GM23338 (cell line): ENCODE measurements around the gene NEO1. TPM values are rescaled to one million over a fixed set of nuclear protein-coding genes. Genes with fewer than 3 reads are reported as not detected.

ENCODE experiments used
- ATAC-seq: fragments of 200-7000 bp; cut with Tn5 transposase; 3 replicates; pipeline ENCODE4 v1.9.1; 2020
- DNase-seq: peaks from one replicate; pipeline ENCODE4 v3.0.0-alpha.2; 2015; ENCODE audit warnings: low spot score
- H2AFZ ChIP-seq: fragments of 200-600 bp; sonication (generic); 2 replicates; pipeline ENCODE4 v1.8.0; 2016; ENCODE audit warnings: antibody characterized with exemption, mild to moderate bottlenecking, moderate library complexity
- H3F3A ChIP-seq: fragments of 200-600 bp; sonication (generic); replicated peaks from 2 replicates; pipeline ENCODE4 v1.8.0; 2017; ENCODE audit warnings: antibody characterized with exemption, mixed run types, low read depth
- H3K27ac ChIP-seq: fragments of 200-600 bp; sonication (generic); 2 replicates; pipeline ENCODE4 v1.6.1; 2016; ENCODE audit warnings: low read depth
- H3K27me3 ChIP-seq: fragments of 200-600 bp; sonication (generic); 2 replicates; pipeline ENCODE4 v1.8.0; 2016; ENCODE audit warnings: mild to moderate bottlenecking, mixed run types, moderate library complexity; ENCODE audit not compliant: insufficient read depth
- H3K36me3 ChIP-seq: fragments of 200-600 bp; sonication (generic); 2 replicates; pipeline ENCODE4 v1.8.0; 2016; ENCODE audit warnings: mild to moderate bottlenecking; ENCODE audit not compliant: insufficient read depth
- H3K4me1 ChIP-seq: fragments of 200-600 bp; sonication (generic); 2 replicates; pipeline ENCODE4 v1.8.0; 2016; ENCODE audit warnings: mild to moderate bottlenecking, moderate library complexity; ENCODE audit not compliant: insufficient read depth
- H3K4me2 ChIP-seq: fragments of 200-600 bp; sonication (generic); 2 replicates; pipeline ENCODE4 v1.7.1; 2017; ENCODE audit warnings: mixed run types
- H3K4me3 ChIP-seq: fragments of 200-600 bp; sonication (generic); 2 replicates; pipeline ENCODE4 v1.6.1; 2016; ENCODE audit warnings: mixed run types
- H3K79me2 ChIP-seq: fragments of 200-600 bp; sonication (generic); replicated peaks from 2 replicates; pipeline ENCODE4 v1.8.0; 2017; ENCODE audit warnings: mild to moderate bottlenecking; ENCODE audit not compliant: insufficient read depth
- H3K9me2 ChIP-seq: fragments of 200-600 bp; sonication (generic); 2 replicates; pipeline ENCODE4 v1.8.0; 2017; ENCODE audit not compliant: insufficient read depth
- H4K20me1 ChIP-seq: fragments of 200-600 bp; sonication (generic); replicated peaks from 2 replicates; pipeline ENCODE4 v1.8.0; 2017; ENCODE audit warnings: mild to moderate bottlenecking; ENCODE audit not compliant: insufficient read depth
- H3K27ac Mint-ChIP-seq: 2 replicates; pipeline ENCODE4 v1.8.0; 2020; ENCODE audit warnings: inconsistent platforms, mild to moderate bottlenecking, moderate library complexity, mixed read lengths
- H3K27me3 Mint-ChIP-seq: 3 replicates; pipeline ENCODE4 v1.8.0; 2022; ENCODE audit warnings: low read depth, mild to moderate bottlenecking, moderate library complexity, mixed read lengths, inconsistent platforms; ENCODE audit not compliant: insufficient read depth, poor library complexity
- H3K36me3 Mint-ChIP-seq: 3 replicates; pipeline ENCODE4 v1.8.0; 2021; ENCODE audit warnings: low read depth, mild to moderate bottlenecking, inconsistent platforms, moderate library complexity, mixed read lengths
- H3K4me1 Mint-ChIP-seq: 3 replicates; pipeline ENCODE4 v1.8.0; 2020; ENCODE audit warnings: mild to moderate bottlenecking, inconsistent platforms, mixed read lengths
- H3K4me3 Mint-ChIP-seq: 3 replicates; pipeline ENCODE4 v1.8.0; 2021; ENCODE audit warnings: moderate library complexity, mild to moderate bottlenecking, inconsistent platforms, mixed read lengths
- H3K9me3 Mint-ChIP-seq: 3 replicates; pipeline ENCODE4 v1.8.0; 2020; ENCODE audit warnings: moderate library complexity, mild to moderate bottlenecking, inconsistent platforms, mixed read lengths
- CREB1 ChIP-seq: fragments of 250-450 bp; sonication (Bioruptor Pico); IDR thresholded peaks from 2 replicates; pipeline ENCODE4 v1.5.0; 2020; ENCODE audit warnings: low read depth, mild to moderate bottlenecking, moderate library complexity
- EZH2 ChIP-seq: fragments of 200-600 bp; sonication (generic); IDR thresholded peaks from one replicate; pipeline ENCODE4 v1.8.0; 2017; ENCODE audit warnings: antibody characterized with exemption, mild to moderate bottlenecking, low read depth; ENCODE audit not compliant: unreplicated experiment
- EZH2phosphoT487 ChIP-seq: fragments of 200-600 bp; sonication (generic); IDR thresholded peaks from one replicate; pipeline ENCODE4 v1.8.1; 2018; ENCODE audit warnings: antibody characterized with exemption; ENCODE audit not compliant: unreplicated experiment
- JUNB ChIP-seq: IDR thresholded peaks from one replicate; pipeline ENCODE4 v1.6.1; 2016; ENCODE audit warnings: antibody characterized with exemption; ENCODE audit not compliant: unreplicated experiment
- NANOG ChIP-seq: IDR thresholded peaks from 2 replicates; pipeline ENCODE4 v1.6.1; 2016; ENCODE audit warnings: antibody characterized with exemption, borderline replicate concordance
- POLR2AphosphoS5 ChIP-seq: IDR thresholded peaks from 2 replicates; pipeline ENCODE4 v1.6.1; 2016; ENCODE audit warnings: antibody characterized with exemption, low read depth
- STAT1 ChIP-seq: IDR thresholded peaks from one replicate; pipeline ENCODE4 v1.6.1; 2016; ENCODE audit warnings: antibody characterized with exemption; ENCODE audit not compliant: unreplicated experiment
- ZNF114 ChIP-seq: fragments of 250-450 bp; sonication (Bioruptor Pico); IDR thresholded peaks from 2 replicates; pipeline ENCODE4 v1.5.0; 2020; ENCODE audit warnings: mild to moderate bottlenecking, moderate library complexity
- ZNF331 ChIP-seq: fragments of 250-450 bp; sonication (Bioruptor Pico); IDR thresholded peaks from 2 replicates; pipeline ENCODE4 v1.5.0; 2020; ENCODE audit warnings: low read depth, mild to moderate bottlenecking, moderate library complexity
- polyA plus RNA-seq: library from polyadenylated mRNA; unstranded; fragments of >200 nt; fragmentation: Nextera tagmentation; extraction: Ambion mirVana; gene quantifications from 2 replicates; pipeline ENCODE4 v1.2.1, GENCODE V29; 2016
- total RNA-seq: library from RNA; depleted of rRNA; stranded (reverse); fragments of >200 nt; shearing (Covaris generic); gene quantifications from 2 replicates; pipeline ENCODE4 v1.2.3, GENCODE V29; 2014
- TF ChIP-seq, protein P1 (sequence below): fragments of 250-450 bp; sonication (Bioruptor Pico); IDR thresholded peaks from 2 replicates; pipeline ENCODE4 v1.5.0; 2020; ENCODE audit warnings: mild to moderate bottlenecking, moderate library complexity
- TF ChIP-seq, protein P2 (sequence below), 2 experiments: fragments of 200-600 bp in 1 of 2; sonication (generic) in 1 of 2; conservative IDR thresholded peaks; 2 replicates each; pipeline versions ENCODE4 v1.5.1 to v1.6.1; 2016 to 2017; ENCODE audit warnings: antibody characterized with exemption in 2 of 2, low read depth in 2 of 2, mild to moderate bottlenecking in 2 of 2, moderate library complexity in 1 of 2
- TF ChIP-seq, protein P3 (sequence below): IDR thresholded peaks from 2 replicates; pipeline ENCODE4 v1.6.1; 2016; ENCODE audit warnings: antibody characterized with exemption
- TF ChIP-seq, protein P4 (sequence below): IDR thresholded peaks from one replicate; pipeline ENCODE4 v1.6.1; 2018; ENCODE audit warnings: antibody characterized with exemption; ENCODE audit not compliant: unreplicated experiment

Gene NEO1
- total and polyA plus RNA-seq, 2 experiments from 2014 or later: 8.4 to 45.8 TPM

DNA sequence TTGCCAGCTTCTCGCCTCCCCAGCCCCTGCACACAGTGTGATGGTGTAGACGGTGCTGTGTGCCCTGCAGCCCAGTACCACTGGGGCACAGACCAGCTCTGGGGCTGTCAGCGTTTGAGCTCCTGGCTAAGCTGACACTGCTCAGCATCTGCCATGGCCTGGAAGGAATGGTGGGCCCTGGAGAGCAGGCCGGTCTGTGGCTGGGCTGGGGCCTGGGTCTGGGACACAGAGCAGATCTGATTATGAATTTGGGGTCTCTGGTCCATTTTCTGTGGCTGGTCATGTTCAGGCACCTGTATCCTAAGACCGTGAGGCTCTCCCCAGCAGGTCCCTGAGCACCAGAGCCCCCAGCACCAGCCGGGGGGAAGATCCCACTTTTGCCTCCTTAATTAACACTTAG is 281.8 kb downstream of the NEO1 start:
- H3F3A ChIP-seq: no peaks in the 10 kb centered on the region
- no peak overlapping the region for H3K4me3 ChIP-seq
- H3K9me3 Mint-ChIP-seq: no peaks in the 10 kb centered on the region; the same call in 2 of the 3 replicates
- no peaks in the 10 kb centered on the region; the same call in 1 of the 2 replicates for H4K20me1 ChIP-seq
- no peaks in the 10 kb centered on the region for H3K9me2 ChIP-seq
- DNase-seq (no peak), ATAC-seq (no peak)
- H3K79me2 ChIP-seq: no peaks in the 10 kb centered on the region
- TF ChIP-seq NANOG (no peak), CREB1 (CRISPR knock-in tag) (no peak), EZH2 (no peak), JUNB (no peak), STAT1 (no peak), ZNF331 (CRISPR knock-in tag) (no peak), POLR2AphosphoS5 (no peak), EZH2phosphoT487 (no peak), ZNF114 (CRISPR knock-in tag) (no peak)
- TF ChIP-seq, protein P1, sequence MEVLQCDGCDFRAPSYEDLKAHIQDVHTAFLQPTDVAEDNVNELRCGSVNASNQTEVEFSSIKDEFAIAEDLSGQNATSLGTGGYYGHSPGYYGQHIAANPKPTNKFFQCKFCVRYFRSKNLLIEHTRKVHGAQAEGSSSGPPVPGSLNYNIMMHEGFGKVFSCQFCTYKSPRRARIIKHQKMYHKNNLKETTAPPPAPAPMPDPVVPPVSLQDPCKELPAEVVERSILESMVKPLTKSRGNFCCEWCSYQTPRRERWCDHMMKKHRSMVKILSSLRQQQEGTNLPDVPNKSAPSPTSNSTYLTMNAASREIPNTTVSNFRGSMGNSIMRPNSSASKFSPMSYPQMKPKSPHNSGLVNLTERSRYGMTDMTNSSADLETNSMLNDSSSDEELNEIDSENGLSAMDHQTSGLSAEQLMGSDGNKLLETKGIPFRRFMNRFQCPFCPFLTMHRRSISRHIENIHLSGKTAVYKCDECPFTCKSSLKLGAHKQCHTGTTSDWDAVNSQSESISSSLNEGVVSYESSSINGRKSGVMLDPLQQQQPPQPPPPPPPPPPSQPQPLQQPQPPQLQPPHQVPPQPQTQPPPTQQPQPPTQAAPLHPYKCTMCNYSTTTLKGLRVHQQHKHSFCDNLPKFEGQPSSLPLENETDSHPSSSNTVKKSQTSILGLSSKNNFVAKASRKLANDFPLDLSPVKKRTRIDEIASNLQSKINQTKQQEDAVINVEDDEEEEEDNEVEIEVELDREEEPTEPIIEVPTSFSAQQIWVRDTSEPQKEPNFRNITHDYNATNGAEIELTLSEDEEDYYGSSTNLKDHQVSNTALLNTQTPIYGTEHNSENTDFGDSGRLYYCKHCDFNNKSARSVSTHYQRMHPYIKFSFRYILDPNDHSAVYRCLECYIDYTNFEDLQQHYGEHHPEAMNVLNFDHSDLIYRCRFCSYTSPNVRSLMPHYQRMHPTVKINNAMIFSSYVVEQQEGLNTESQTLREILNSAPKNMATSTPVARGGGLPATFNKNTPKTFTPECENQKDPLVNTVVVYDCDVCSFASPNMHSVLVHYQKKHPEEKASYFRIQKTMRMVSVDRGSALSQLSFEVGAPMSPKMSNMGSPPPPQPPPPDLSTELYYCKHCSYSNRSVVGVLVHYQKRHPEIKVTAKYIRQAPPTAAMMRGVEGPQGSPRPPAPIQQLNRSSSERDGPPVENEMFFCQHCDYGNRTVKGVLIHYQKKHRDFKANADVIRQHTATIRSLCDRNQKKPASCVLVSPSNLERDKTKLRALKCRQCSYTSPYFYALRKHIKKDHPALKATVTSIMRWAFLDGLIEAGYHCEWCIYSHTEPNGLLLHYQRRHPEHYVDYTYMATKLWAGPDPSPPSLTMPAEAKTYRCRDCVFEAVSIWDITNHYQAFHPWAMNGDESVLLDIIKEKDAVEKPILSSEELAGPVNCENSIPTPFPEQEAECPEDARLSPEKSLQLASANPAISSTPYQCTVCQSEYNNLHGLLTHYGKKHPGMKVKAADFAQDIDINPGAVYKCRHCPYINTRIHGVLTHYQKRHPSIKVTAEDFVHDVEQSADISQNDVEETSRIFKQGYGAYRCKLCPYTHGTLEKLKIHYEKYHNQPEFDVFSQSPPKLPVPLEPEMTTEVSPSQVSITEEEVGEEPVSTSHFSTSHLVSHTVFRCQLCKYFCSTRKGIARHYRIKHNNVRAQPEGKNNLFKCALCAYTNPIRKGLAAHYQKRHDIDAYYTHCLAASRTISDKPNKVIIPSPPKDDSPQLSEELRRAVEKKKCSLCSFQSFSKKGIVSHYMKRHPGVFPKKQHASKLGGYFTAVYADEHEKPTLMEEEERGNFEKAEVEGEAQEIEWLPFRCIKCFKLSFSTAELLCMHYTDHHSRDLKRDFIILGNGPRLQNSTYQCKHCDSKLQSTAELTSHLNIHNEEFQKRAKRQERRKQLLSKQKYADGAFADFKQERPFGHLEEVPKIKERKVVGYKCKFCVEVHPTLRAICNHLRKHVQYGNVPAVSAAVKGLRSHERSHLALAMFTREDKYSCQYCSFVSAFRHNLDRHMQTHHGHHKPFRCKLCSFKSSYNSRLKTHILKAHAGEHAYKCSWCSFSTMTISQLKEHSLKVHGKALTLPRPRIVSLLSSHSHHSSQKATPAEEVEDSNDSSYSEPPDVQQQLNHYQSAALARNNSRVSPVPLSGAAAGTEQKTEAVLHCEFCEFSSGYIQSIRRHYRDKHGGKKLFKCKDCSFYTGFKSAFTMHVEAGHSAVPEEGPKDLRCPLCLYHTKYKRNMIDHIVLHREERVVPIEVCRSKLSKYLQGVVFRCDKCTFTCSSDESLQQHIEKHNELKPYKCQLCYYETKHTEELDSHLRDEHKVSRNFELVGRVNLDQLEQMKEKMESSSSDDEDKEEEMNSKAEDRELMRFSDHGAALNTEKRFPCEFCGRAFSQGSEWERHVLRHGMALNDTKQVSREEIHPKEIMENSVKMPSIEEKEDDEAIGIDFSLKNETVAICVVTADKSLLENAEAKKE (CRISPR knock-in tag): no peak
- TF ChIP-seq, protein P2, sequence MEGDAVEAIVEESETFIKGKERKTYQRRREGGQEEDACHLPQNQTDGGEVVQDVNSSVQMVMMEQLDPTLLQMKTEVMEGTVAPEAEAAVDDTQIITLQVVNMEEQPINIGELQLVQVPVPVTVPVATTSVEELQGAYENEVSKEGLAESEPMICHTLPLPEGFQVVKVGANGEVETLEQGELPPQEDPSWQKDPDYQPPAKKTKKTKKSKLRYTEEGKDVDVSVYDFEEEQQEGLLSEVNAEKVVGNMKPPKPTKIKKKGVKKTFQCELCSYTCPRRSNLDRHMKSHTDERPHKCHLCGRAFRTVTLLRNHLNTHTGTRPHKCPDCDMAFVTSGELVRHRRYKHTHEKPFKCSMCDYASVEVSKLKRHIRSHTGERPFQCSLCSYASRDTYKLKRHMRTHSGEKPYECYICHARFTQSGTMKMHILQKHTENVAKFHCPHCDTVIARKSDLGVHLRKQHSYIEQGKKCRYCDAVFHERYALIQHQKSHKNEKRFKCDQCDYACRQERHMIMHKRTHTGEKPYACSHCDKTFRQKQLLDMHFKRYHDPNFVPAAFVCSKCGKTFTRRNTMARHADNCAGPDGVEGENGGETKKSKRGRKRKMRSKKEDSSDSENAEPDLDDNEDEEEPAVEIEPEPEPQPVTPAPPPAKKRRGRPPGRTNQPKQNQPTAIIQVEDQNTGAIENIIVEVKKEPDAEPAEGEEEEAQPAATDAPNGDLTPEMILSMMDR (conservative IDR thresholded peaks at IDR 0.05; ENCODE audit: low read depth in 2 of 2): no peak
- TF ChIP-seq, protein P3, sequence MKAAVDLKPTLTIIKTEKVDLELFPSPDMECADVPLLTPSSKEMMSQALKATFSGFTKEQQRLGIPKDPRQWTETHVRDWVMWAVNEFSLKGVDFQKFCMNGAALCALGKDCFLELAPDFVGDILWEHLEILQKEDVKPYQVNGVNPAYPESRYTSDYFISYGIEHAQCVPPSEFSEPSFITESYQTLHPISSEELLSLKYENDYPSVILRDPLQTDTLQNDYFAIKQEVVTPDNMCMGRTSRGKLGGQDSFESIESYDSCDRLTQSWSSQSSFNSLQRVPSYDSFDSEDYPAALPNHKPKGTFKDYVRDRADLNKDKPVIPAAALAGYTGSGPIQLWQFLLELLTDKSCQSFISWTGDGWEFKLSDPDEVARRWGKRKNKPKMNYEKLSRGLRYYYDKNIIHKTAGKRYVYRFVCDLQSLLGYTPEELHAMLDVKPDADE: no peak
- TF ChIP-seq, protein P4, sequence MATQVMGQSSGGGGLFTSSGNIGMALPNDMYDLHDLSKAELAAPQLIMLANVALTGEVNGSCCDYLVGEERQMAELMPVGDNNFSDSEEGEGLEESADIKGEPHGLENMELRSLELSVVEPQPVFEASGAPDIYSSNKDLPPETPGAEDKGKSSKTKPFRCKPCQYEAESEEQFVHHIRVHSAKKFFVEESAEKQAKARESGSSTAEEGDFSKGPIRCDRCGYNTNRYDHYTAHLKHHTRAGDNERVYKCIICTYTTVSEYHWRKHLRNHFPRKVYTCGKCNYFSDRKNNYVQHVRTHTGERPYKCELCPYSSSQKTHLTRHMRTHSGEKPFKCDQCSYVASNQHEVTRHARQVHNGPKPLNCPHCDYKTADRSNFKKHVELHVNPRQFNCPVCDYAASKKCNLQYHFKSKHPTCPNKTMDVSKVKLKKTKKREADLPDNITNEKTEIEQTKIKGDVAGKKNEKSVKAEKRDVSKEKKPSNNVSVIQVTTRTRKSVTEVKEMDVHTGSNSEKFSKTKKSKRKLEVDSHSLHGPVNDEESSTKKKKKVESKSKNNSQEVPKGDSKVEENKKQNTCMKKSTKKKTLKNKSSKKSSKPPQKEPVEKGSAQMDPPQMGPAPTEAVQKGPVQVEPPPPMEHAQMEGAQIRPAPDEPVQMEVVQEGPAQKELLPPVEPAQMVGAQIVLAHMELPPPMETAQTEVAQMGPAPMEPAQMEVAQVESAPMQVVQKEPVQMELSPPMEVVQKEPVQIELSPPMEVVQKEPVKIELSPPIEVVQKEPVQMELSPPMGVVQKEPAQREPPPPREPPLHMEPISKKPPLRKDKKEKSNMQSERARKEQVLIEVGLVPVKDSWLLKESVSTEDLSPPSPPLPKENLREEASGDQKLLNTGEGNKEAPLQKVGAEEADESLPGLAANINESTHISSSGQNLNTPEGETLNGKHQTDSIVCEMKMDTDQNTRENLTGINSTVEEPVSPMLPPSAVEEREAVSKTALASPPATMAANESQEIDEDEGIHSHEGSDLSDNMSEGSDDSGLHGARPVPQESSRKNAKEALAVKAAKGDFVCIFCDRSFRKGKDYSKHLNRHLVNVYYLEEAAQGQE: no peak
- no peak overlapping the region for H3K27ac ChIP-seq
- H3K4me3 Mint-ChIP-seq: no peak overlapping the region
- no peak overlapping the region for H2AFZ ChIP-seq
- H3K27ac Mint-ChIP-seq: no peak overlapping the region
- peaks cover 3% of the 10 kb centered on the region for H3K4me1 ChIP-seq
- H3K27me3 Mint-ChIP-seq: peaks cover 4% of the 10 kb centered on the region
- H3K36me3 Mint-ChIP-seq: peaks cover 1% of the 10 kb centered on the region
- no peak overlapping the region for H3K4me2 ChIP-seq
- no peaks in the 10 kb centered on the region for H3K36me3 ChIP-seq
- peaks cover 7% of the 10 kb centered on the region for H3K4me1 Mint-ChIP-seq
- H3K27me3 ChIP-seq: no peaks in the 10 kb centered on the region
